ENCODE data around the gene TEX51.

DNA sequence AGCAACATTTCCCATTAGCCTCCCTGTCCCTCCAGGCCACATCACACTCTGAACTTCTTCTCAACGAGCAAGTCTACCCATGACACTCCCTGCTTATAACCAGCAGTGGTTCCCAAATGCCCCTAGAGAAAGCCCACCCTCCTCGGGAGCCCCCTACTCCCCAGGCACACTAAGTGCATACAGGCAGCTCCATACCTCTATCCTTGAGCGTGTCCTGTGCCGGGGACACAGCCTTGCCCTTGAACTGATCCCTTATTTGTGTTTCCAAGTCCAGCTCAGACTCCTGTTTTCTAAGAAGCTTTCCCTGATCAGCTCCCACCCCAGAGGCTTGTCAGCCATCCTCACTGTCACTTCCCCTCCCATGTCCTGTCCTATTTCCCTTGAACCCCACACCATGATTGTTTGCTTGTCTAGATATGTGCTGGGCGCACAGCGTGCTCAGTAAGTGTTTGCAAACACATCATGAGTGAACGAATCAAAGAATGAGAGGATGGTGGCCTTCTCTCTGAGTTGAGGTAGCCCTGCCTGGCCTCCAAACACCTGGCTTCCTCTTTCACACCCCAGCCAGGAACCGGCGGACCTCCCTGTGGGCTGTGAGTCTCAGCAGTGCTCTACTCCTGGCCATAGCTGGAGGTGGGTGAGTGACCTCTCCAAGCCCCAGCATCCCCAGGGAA is 2.1 kb downstream of the TEX51 start:
- TF ChIP-seq, protein P1, sequence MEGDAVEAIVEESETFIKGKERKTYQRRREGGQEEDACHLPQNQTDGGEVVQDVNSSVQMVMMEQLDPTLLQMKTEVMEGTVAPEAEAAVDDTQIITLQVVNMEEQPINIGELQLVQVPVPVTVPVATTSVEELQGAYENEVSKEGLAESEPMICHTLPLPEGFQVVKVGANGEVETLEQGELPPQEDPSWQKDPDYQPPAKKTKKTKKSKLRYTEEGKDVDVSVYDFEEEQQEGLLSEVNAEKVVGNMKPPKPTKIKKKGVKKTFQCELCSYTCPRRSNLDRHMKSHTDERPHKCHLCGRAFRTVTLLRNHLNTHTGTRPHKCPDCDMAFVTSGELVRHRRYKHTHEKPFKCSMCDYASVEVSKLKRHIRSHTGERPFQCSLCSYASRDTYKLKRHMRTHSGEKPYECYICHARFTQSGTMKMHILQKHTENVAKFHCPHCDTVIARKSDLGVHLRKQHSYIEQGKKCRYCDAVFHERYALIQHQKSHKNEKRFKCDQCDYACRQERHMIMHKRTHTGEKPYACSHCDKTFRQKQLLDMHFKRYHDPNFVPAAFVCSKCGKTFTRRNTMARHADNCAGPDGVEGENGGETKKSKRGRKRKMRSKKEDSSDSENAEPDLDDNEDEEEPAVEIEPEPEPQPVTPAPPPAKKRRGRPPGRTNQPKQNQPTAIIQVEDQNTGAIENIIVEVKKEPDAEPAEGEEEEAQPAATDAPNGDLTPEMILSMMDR (IDR thresholded peaks at IDR 0.05), result no peak
- TF ChIP-seq POLR2AphosphoS5 (IDR thresholded peaks at IDR 0.05) (no peak), EP300 (IDR thresholded peaks at IDR 0.05) (no peak)

Measured in esophagus muscularis mucosa (tissue), 4 donors.